ENCODE results near the gene BCAR3.

The BCAR3 gene

DNA sequence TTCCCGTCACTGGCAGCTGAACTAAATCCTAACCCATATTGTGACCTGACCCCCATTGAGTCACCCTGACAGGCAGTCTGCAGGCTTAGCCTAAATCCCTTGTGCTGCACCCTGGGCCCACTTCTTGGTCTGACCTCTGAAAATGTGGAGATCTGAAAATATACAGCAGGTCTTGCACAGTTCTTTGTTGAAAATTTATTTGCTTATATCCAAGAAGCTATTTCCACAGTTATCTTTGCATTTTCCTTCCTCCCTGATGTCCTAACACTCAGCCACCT lies 87.1 kb downstream of the BCAR3 start:
- no peak for TF ChIP-seq EP300 (IDR thresholded peaks at IDR 0.05; ENCODE audit: borderline replicate concordance)
- no peak for TF ChIP-seq TAF1 (IDR thresholded peaks at IDR 0.05; ENCODE audit: low read depth)
- no peak for TF ChIP-seq ZBTB7A (IDR thresholded peaks at IDR 0.05; ENCODE audit: low read depth)

DNA sequence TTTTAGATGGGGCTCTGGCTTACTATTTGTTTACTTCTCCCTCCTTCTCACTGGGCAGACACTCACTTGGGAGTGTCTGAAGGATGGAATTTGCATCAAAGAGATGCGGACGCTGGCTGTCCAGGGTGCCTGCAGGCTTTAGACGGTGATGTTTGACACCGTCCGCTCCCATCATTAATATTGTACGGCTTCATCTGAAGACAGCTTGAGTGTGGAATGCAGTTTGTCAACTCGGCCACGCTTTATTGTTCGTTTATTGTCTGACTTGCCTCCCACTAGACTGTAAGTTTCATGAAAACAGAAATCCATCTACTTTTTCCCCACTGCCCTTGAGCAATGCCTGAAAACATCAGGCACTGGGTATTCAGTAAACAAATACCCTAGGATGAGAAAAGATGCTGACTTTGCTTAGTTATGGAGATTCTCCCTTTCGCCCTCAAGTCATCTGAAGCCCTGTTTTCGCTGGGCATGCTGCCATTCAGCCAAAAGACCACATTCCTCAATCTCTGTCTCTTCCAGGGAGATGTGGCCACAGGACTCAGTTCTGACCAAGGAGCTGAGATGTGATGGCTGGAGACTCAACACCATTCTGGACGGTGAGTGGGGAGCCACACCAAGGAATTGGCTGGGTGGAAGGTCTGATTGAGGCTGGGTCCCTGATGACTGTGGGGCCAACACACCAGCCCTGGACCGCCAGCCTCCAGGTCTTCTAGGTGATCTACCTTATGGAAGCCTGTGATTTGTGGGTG lies 87.6 kb downstream of the BCAR3 start:
- TF ChIP-seq FOXM1 (IDR thresholded peaks at IDR 0.05; ENCODE audit: borderline replicate concordance, low read depth) (no peak), EP300 (IDR thresholded peaks at IDR 0.05; ENCODE audit: borderline replicate concordance) (no peak), TEAD4 (IDR thresholded peaks at IDR 0.05) (no peak), NFIC (IDR thresholded peaks at IDR 0.05) (no peak), CREB1 (IDR thresholded peaks at IDR 0.05; ENCODE audit: low read depth) (no peak), TCF12 (IDR thresholded peaks at IDR 0.05; ENCODE audit: low read depth) (no peak), ZBTB7A (IDR thresholded peaks at IDR 0.05; ENCODE audit: low read depth) (no peak), YY1 (IDR thresholded peaks at IDR 0.05; ENCODE audit: low read depth) (no peak)
- TF ChIP-seq, protein P1, sequence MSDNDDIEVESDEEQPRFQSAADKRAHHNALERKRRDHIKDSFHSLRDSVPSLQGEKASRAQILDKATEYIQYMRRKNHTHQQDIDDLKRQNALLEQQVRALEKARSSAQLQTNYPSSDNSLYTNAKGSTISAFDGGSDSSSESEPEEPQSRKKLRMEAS (IDR thresholded peaks at IDR 0.05): no peak
- TF ChIP-seq, protein P2, sequence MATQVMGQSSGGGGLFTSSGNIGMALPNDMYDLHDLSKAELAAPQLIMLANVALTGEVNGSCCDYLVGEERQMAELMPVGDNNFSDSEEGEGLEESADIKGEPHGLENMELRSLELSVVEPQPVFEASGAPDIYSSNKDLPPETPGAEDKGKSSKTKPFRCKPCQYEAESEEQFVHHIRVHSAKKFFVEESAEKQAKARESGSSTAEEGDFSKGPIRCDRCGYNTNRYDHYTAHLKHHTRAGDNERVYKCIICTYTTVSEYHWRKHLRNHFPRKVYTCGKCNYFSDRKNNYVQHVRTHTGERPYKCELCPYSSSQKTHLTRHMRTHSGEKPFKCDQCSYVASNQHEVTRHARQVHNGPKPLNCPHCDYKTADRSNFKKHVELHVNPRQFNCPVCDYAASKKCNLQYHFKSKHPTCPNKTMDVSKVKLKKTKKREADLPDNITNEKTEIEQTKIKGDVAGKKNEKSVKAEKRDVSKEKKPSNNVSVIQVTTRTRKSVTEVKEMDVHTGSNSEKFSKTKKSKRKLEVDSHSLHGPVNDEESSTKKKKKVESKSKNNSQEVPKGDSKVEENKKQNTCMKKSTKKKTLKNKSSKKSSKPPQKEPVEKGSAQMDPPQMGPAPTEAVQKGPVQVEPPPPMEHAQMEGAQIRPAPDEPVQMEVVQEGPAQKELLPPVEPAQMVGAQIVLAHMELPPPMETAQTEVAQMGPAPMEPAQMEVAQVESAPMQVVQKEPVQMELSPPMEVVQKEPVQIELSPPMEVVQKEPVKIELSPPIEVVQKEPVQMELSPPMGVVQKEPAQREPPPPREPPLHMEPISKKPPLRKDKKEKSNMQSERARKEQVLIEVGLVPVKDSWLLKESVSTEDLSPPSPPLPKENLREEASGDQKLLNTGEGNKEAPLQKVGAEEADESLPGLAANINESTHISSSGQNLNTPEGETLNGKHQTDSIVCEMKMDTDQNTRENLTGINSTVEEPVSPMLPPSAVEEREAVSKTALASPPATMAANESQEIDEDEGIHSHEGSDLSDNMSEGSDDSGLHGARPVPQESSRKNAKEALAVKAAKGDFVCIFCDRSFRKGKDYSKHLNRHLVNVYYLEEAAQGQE (IDR thresholded peaks at IDR 0.05; ENCODE audit: low read depth): no peak

DNA sequence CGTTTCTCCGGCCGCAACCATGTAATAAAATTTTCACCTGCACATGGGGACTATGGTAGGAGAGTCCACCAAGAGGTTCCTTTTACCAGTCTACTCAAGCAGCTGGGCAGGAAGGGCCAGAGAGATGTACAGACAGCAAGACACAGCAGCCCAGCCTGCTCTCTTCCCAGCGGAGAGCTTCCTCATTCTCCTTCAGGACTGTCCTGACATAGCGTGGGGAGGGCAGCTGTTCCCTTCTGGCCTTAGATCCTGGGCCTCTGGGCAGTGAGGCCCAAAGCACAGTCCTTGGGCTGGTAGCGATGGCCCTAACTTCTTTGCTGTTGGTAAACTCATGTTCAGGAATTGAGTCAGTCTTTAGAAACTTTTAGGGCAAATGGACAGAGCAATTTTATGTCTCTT lies 89.1 kb downstream of the BCAR3 start:
- no peak for TF ChIP-seq EP300 (IDR thresholded peaks at IDR 0.05; ENCODE audit: borderline replicate concordance)
- TF ChIP-seq, protein P3, sequence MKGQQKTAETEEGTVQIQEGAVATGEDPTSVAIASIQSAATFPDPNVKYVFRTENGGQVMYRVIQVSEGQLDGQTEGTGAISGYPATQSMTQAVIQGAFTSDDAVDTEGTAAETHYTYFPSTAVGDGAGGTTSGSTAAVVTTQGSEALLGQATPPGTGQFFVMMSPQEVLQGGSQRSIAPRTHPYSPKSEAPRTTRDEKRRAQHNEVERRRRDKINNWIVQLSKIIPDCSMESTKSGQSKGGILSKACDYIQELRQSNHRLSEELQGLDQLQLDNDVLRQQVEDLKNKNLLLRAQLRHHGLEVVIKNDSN (IDR thresholded peaks at IDR 0.05): no peak
- TF ChIP-seq EGR1 (IDR thresholded peaks at IDR 0.05): no peak
- TF ChIP-seq NFIC (IDR thresholded peaks at IDR 0.05): no peak
- TF ChIP-seq CEBPB (IDR thresholded peaks at IDR 0.05): no peak
- TF ChIP-seq YY1 (IDR thresholded peaks at IDR 0.05; ENCODE audit: low read depth): no peak
- TF ChIP-seq, protein P2 (IDR thresholded peaks at IDR 0.05; ENCODE audit: low read depth): no peak
- TF ChIP-seq FOXM1 (IDR thresholded peaks at IDR 0.05; ENCODE audit: borderline replicate concordance, low read depth): no peak
- TF ChIP-seq, protein P1 (IDR thresholded peaks at IDR 0.05): no peak; the same call in 1 of the 2 replicates
- TF ChIP-seq ZBTB7A (IDR thresholded peaks at IDR 0.05; ENCODE audit: low read depth): no peak
- TF ChIP-seq TEAD4 (IDR thresholded peaks at IDR 0.05): no peak

DNA sequence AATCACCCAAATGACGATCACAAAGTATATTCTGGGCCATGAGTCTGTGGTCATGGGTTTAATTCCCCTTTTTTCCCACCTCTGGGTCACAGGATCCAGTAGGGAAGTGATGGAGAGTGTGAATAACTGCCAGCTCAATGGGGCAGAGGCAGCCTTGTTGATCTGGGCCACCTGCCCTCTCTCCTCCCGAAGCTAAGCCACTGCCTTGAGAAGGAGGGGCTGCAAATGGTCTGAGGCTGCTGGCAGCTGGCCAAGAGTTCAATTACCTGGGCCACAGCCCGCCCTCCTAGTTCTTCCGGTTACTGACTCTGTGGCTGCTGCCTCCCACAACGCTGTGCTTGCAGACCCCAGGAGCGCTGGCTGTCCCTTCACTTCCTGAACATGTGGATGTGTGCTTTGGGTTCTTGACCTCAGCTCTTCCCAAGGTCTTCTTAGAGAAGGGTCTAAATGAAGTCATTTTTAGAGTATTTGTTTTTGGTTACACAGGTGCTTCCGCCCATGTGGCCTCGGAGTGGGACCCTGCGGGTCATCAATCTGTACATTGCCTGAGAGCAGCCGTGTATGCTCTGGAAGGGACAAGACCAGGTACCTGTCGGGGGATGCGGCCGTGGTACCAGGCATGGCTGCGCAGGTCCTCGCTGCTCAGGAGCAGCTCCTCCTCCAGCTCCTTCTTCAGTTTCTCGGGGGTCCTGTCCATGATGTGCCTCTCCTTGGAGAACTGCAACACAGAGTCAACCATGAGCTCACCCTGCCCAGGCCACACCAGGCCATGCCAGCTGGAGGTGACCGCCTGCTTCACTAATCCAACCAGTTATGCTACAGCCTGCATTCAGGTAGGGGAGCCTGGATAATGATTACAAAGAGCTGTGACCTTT lies 89.7 kb downstream of the BCAR3 start:
- TF ChIP-seq, protein P1 (IDR thresholded peaks at IDR 0.05): peak; percentile 58
- no peak for TF ChIP-seq TCF12 (IDR thresholded peaks at IDR 0.05; ENCODE audit: low read depth)
- peak; percentile 76; the same call in 1 of the 2 replicates for TF ChIP-seq ZBTB7A (IDR thresholded peaks at IDR 0.05; ENCODE audit: low read depth)
- peak; percentile 93 for TF ChIP-seq NFIC (IDR thresholded peaks at IDR 0.05)
- no peak for TF ChIP-seq CREB1 (IDR thresholded peaks at IDR 0.05; ENCODE audit: low read depth)
- no peak for TF ChIP-seq YY1 (IDR thresholded peaks at IDR 0.05; ENCODE audit: low read depth)

DNA sequence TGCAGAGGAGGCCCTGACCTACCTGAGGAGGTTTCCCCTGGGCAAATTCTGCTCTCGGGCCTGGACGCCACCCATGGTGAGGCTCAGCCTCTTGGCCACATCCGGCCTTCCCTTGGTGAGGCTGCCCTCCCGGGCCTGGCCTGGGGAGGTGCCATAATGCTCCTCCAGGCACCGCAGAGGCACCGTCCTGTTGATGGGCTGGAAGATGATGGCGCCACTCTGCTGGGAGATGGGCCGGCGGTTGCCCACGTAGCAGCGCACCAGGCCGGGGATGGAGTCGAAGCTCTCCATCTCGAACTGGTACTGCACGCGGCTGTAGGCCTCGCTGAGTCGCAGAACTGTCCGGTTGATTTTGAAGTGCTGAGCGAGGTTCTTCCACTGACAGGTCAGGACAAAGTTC lies 92.7 kb downstream of the BCAR3 start:
- no peak for TF ChIP-seq EGR1 (IDR thresholded peaks at IDR 0.05)
- no peak for TF ChIP-seq ZBTB7A (IDR thresholded peaks at IDR 0.05; ENCODE audit: low read depth)
- TF ChIP-seq TAF1 (IDR thresholded peaks at IDR 0.05; ENCODE audit: low read depth): no peak
- no peak for TF ChIP-seq YY1 (IDR thresholded peaks at IDR 0.05; ENCODE audit: low read depth)
- TF ChIP-seq FOXM1 (IDR thresholded peaks at IDR 0.05; ENCODE audit: borderline replicate concordance, low read depth): no peak
- TF ChIP-seq EP300 (IDR thresholded peaks at IDR 0.05; ENCODE audit: borderline replicate concordance): no peak
- no peak for TF ChIP-seq NFIC (IDR thresholded peaks at IDR 0.05)
- TF ChIP-seq CEBPB (IDR thresholded peaks at IDR 0.05): no peak
- TF ChIP-seq, protein P1 (IDR thresholded peaks at IDR 0.05): no peak
- no peak for TF ChIP-seq TEAD4 (IDR thresholded peaks at IDR 0.05)

DNA sequence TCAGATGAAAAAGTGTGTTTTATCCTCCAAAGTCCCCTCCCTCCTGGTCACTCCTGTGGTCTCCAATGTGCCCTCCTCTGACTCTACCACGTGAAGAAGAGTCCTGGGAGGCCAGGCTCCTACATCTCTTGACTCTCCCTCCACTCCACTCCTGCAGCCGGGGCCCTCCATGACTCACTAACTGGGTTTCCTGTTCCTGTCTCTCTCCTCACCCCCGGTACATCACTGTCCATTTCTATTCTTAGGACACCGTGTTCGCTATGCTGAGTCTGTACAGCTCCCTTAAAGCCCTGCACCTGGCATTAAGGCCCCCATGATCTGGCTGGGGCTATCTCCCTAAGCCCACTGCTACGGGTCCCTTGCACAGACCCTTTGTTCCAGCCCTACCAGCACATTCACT lies 93.4 kb downstream of the BCAR3 start:
- TF ChIP-seq TAF1 (IDR thresholded peaks at IDR 0.05; ENCODE audit: low read depth): no peak
- TF ChIP-seq EP300 (IDR thresholded peaks at IDR 0.05; ENCODE audit: borderline replicate concordance): no peak
- TF ChIP-seq ZBTB7A (IDR thresholded peaks at IDR 0.05; ENCODE audit: low read depth): no peak
- no peak for TF ChIP-seq CREB1 (IDR thresholded peaks at IDR 0.05; ENCODE audit: low read depth)
- TF ChIP-seq, protein P3 (IDR thresholded peaks at IDR 0.05): no peak
- TF ChIP-seq RAD21 (IDR thresholded peaks at IDR 0.05; ENCODE audit: low read depth): no peak
- no peak for TF ChIP-seq TEAD4 (IDR thresholded peaks at IDR 0.05)
- no peak for TF ChIP-seq YY1 (IDR thresholded peaks at IDR 0.05; ENCODE audit: low read depth)
- no peak for TF ChIP-seq NFIC (IDR thresholded peaks at IDR 0.05)
- no peak for TF ChIP-seq FOXM1 (IDR thresholded peaks at IDR 0.05; ENCODE audit: borderline replicate concordance, low read depth)
- TF ChIP-seq, protein P2 (IDR thresholded peaks at IDR 0.05; ENCODE audit: low read depth): no peak
- no peak for TF ChIP-seq TCF12 (IDR thresholded peaks at IDR 0.05; ENCODE audit: low read depth)
- TF ChIP-seq CEBPB (IDR thresholded peaks at IDR 0.05): no peak
- TF ChIP-seq, protein P1 (IDR thresholded peaks at IDR 0.05): no peak
- no peak for TF ChIP-seq EGR1 (IDR thresholded peaks at IDR 0.05)
